ENCODE results near the gene MDK. TPM values are rescaled to one million over a fixed set of nuclear protein-coding genes. Genes with fewer than 3 reads are reported as not detected.

Gene MDK
- 50.0 and 60.6 TPM in 2 replicates for total RNA-seq

GRCh38 chr11:46381048-46381818 is at the start of gene MDK:
TSS of gene MDK (plus strand) at chr11:46381669. CDS start at chr11:46382058, 389 bp downstream.

GRCh38 chr11:46346886-46347636 is 34.4 kb upstream of the MDK start, which contains the start of gene DGKZ:
TSS of gene DGKZ (plus strand) at chr11:46347463. CDS start at chr11:46347660, 197 bp downstream.

GRCh38 chr11:46391578-46392420 is 10.3 kb downstream of the MDK start, which contains the start of gene CHRM4:
TSS of gene CHRM4 (minus strand) at chr11:46391776. CDS start at chr11:46386557, 5,219 bp downstream.

Small RNA genes lying within 50 kb of the gene (small RNA-seq; reads per million reads assigned to genes)
- not detected for gene MIR4688

Other genes starting within 250 kb of the MDK start
- 1.2 and 2.4 TPM in 2 replicates for gene CREB3L1, start 104.0 kb upstream of the MDK start, total RNA-seq
- 70.3 and 81.0 TPM in 2 replicates for gene DGKZ, start 34.2 kb upstream of the MDK start, total RNA-seq
- gene CHRM4, start 10.1 kb downstream of the MDK start, total RNA-seq, result 0.07 and 0.13 TPM in 2 replicates
- 19.1 and 31.6 TPM in 2 replicates for gene AMBRA1, start 212.4 kb downstream of the MDK start, total RNA-seq
- gene HARBI1, start 235.6 kb downstream of the MDK start, total RNA-seq, result 3.3 and 4.3 TPM in 2 replicates
- gene ATG13, start 235.9 kb downstream of the MDK start, total RNA-seq, result 47.6 and 55.6 TPM in 2 replicates